ENCODE measurements around the gene NUDT12. TPM values are rescaled to one million over a fixed set of nuclear protein-coding genes. Genes with fewer than 3 reads are reported as not detected.

Gene NUDT12
- polyA plus RNA-seq, 3 donors: 3.6 to 5.0 (median 4.8) TPM

GRCh38 chr5:103503066-103503465 lies 59.5 kb downstream of the NUDT12 start:
- H3K27ac ChIP-seq (ENCODE audit: low read depth, low read length): no peak overlapping the region

- no peak overlapping the region for H3K27ac ChIP-seq (ENCODE audit: low read depth, low read length)
- WGBS, 3 donors: 88 to 93% (median 90%) methylated on average over 3 of the region's 3 CpGs
Measured at GRCh38 chr5:103502662-103503061, 59.9 kb downstream of the NUDT12 start.
